Measurements from ENCODE around the gene PKD2.
"Not testable (repeated sequence)": the region's sequence is repeated elsewhere in the genome, so short reads cannot be mapped to it uniquely, and the experiment has no call there.

PKD2 gene

DNA sequence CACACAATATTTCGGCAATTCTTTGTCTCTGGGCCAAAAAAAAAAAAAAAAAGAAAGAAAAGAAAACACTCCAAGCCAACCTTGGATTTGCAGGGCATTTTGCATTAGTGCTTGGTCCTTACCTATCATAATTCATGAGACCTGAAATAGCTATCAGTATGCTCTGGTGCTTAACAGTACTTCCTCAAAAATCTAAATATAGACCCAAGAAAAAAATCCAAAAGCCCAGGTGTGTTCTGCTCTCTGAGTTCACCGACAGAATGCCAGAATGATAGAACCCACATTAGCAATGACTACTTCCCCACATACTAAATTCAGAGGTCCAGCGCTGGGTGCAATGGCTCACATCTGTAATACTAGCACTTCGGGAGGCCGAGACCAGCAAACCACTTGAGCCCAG is 108.2 kb downstream of the PKD2 start:
- no peak for DNase-seq (ENCODE audit: low read depth)

DNA sequence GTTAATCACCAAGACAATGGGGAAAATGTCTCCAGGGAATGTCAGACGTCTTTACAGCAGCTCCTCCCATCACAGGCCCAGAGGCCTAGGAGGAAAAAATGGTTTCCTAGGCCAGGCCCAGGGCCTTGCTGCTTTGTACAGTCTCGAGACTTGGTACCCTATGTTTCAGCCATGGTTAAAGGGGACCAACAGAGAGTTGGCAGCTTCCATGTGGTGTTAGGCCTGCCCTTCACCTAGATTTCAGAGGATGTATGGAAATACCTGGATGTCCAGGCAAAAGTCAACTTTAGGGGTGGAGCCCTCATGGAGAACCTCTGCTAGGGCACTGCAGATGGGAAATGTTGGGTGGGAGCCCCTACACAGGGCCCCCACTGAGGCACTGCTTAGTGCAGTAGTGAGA is 112.5 kb downstream of the PKD2 start:
- DNase-seq (ENCODE audit: low read depth), result no peak

DNA sequence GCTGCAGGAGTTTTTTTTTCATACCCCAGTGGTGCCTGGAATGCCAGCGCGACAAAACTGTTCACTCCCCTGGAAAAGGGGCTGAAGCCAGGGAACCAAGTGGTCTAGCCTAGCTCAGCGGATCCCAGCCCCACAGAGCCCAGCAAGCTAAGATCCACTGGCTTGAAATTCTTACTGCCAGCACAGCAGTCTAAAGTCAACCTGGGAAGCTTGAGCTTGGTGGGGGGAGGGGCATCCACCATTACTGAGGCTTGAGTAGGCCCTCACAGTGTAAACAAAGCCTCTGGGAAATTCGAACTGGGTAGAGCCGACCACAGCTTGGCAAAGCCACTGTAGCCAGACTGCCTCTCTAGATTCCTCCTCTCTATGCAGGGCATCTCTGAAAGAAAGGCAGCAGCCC is 114.8 kb downstream of the PKD2 start:
- not testable (repeated sequence) for DNase-seq (ENCODE audit: low read depth)
